GM23338 (cell line): ENCODE data around the gene MCAM. TPM values are rescaled to one million over a fixed set of nuclear protein-coding genes. Genes with fewer than 3 reads are reported as not detected.

Experiments
- ATAC-seq: fragments of 200-7000 bp; cut with Tn5 transposase; 3 replicates; pipeline ENCODE4 v1.9.1; 2020
- DNase-seq: peaks from one replicate; pipeline ENCODE4 v3.0.0-alpha.2; 2015; ENCODE audit warnings: low spot score
- H2AFZ ChIP-seq: fragments of 200-600 bp; sonication (generic); 2 replicates; pipeline ENCODE4 v1.8.0; 2016; ENCODE audit warnings: antibody characterized with exemption, mild to moderate bottlenecking, moderate library complexity
- H3F3A ChIP-seq: fragments of 200-600 bp; sonication (generic); replicated peaks from 2 replicates; pipeline ENCODE4 v1.8.0; 2017; ENCODE audit warnings: antibody characterized with exemption, mixed run types, low read depth
- H3K27ac ChIP-seq: fragments of 200-600 bp; sonication (generic); 2 replicates; pipeline ENCODE4 v1.6.1; 2016; ENCODE audit warnings: low read depth
- H3K27me3 ChIP-seq: fragments of 200-600 bp; sonication (generic); 2 replicates; pipeline ENCODE4 v1.8.0; 2016; ENCODE audit warnings: mild to moderate bottlenecking, mixed run types, moderate library complexity; ENCODE audit not compliant: insufficient read depth
- H3K36me3 ChIP-seq: fragments of 200-600 bp; sonication (generic); 2 replicates; pipeline ENCODE4 v1.8.0; 2016; ENCODE audit warnings: mild to moderate bottlenecking; ENCODE audit not compliant: insufficient read depth
- H3K4me1 ChIP-seq: fragments of 200-600 bp; sonication (generic); 2 replicates; pipeline ENCODE4 v1.8.0; 2016; ENCODE audit warnings: mild to moderate bottlenecking, moderate library complexity; ENCODE audit not compliant: insufficient read depth
- H3K4me2 ChIP-seq: fragments of 200-600 bp; sonication (generic); 2 replicates; pipeline ENCODE4 v1.7.1; 2017; ENCODE audit warnings: mixed run types
- H3K4me3 ChIP-seq: fragments of 200-600 bp; sonication (generic); 2 replicates; pipeline ENCODE4 v1.6.1; 2016; ENCODE audit warnings: mixed run types
- H3K79me2 ChIP-seq: fragments of 200-600 bp; sonication (generic); replicated peaks from 2 replicates; pipeline ENCODE4 v1.8.0; 2017; ENCODE audit warnings: mild to moderate bottlenecking; ENCODE audit not compliant: insufficient read depth
- H3K9me2 ChIP-seq: fragments of 200-600 bp; sonication (generic); 2 replicates; pipeline ENCODE4 v1.8.0; 2017; ENCODE audit not compliant: insufficient read depth
- H4K20me1 ChIP-seq: fragments of 200-600 bp; sonication (generic); replicated peaks from 2 replicates; pipeline ENCODE4 v1.8.0; 2017; ENCODE audit warnings: mild to moderate bottlenecking; ENCODE audit not compliant: insufficient read depth
- H3K27ac Mint-ChIP-seq: 2 replicates; pipeline ENCODE4 v1.8.0; 2020; ENCODE audit warnings: inconsistent platforms, mild to moderate bottlenecking, moderate library complexity, mixed read lengths
- H3K27me3 Mint-ChIP-seq: 3 replicates; pipeline ENCODE4 v1.8.0; 2022; ENCODE audit warnings: low read depth, mild to moderate bottlenecking, moderate library complexity, mixed read lengths, inconsistent platforms; ENCODE audit not compliant: insufficient read depth, poor library complexity
- H3K36me3 Mint-ChIP-seq: 3 replicates; pipeline ENCODE4 v1.8.0; 2021; ENCODE audit warnings: low read depth, mild to moderate bottlenecking, inconsistent platforms, moderate library complexity, mixed read lengths
- H3K4me1 Mint-ChIP-seq: 3 replicates; pipeline ENCODE4 v1.8.0; 2020; ENCODE audit warnings: mild to moderate bottlenecking, inconsistent platforms, mixed read lengths
- H3K4me3 Mint-ChIP-seq: 3 replicates; pipeline ENCODE4 v1.8.0; 2021; ENCODE audit warnings: moderate library complexity, mild to moderate bottlenecking, inconsistent platforms, mixed read lengths
- H3K9me3 Mint-ChIP-seq: 3 replicates; pipeline ENCODE4 v1.8.0; 2020; ENCODE audit warnings: moderate library complexity, mild to moderate bottlenecking, inconsistent platforms, mixed read lengths
- EZH2 ChIP-seq: fragments of 200-600 bp; sonication (generic); IDR thresholded peaks from one replicate; pipeline ENCODE4 v1.8.0; 2017; ENCODE audit warnings: antibody characterized with exemption, mild to moderate bottlenecking, low read depth; ENCODE audit not compliant: unreplicated experiment
- NANOG ChIP-seq: IDR thresholded peaks from 2 replicates; pipeline ENCODE4 v1.6.1; 2016; ENCODE audit warnings: antibody characterized with exemption, borderline replicate concordance
- ZNF114 ChIP-seq: fragments of 250-450 bp; sonication (Bioruptor Pico); IDR thresholded peaks from 2 replicates; pipeline ENCODE4 v1.5.0; 2020; ENCODE audit warnings: mild to moderate bottlenecking, moderate library complexity
- polyA plus RNA-seq: library from polyadenylated mRNA; unstranded; fragments of >200 nt; fragmentation: Nextera tagmentation; extraction: Ambion mirVana; gene quantifications from 2 replicates; pipeline ENCODE4 v1.2.1, GENCODE V29; 2016
- total RNA-seq: library from RNA; depleted of rRNA; stranded (reverse); fragments of >200 nt; shearing (Covaris generic); gene quantifications from 2 replicates; pipeline ENCODE4 v1.2.3, GENCODE V29; 2014
- TF ChIP-seq, protein P1 (sequence below): fragments of 250-450 bp; sonication (Bioruptor Pico); IDR thresholded peaks from 2 replicates; pipeline ENCODE4 v1.5.0; 2020; ENCODE audit warnings: mild to moderate bottlenecking, moderate library complexity
- TF ChIP-seq, protein P2 (sequence below): IDR thresholded peaks from 2 replicates; pipeline ENCODE4 v1.6.1; 2016; ENCODE audit warnings: antibody characterized with exemption
- TF ChIP-seq, protein P3 (sequence below), 2 experiments: fragments of 200-600 bp in 1 of 2; sonication (generic) in 1 of 2; conservative IDR thresholded peaks; 2 replicates each; pipeline versions ENCODE4 v1.5.1 to v1.6.1; 2016 to 2017; ENCODE audit warnings: antibody characterized with exemption in 2 of 2, low read depth in 2 of 2, mild to moderate bottlenecking in 2 of 2, moderate library complexity in 1 of 2

The MCAM gene
- total and polyA plus RNA-seq, 2 experiments from 2014 or later, result 8.9 to 79.5 TPM

DNA sequence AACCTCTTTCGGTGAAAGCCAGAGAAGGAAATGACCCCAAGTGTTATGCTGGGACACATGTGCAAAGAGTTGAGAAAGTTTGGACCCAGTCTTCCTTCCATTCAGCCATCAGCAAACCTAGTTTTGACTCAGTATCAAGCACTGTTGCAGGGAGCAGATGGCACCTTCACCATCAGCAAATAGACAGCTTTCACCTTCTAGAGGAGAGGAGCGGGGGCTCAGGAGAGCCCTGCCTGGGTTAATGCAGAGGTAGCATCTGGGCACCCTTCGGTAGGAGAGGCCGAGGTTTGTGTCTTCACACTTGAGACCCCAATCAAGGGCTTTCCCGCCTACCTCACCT is 45.8 kb upstream of the MCAM start (continued):
- TF ChIP-seq, protein P1, sequence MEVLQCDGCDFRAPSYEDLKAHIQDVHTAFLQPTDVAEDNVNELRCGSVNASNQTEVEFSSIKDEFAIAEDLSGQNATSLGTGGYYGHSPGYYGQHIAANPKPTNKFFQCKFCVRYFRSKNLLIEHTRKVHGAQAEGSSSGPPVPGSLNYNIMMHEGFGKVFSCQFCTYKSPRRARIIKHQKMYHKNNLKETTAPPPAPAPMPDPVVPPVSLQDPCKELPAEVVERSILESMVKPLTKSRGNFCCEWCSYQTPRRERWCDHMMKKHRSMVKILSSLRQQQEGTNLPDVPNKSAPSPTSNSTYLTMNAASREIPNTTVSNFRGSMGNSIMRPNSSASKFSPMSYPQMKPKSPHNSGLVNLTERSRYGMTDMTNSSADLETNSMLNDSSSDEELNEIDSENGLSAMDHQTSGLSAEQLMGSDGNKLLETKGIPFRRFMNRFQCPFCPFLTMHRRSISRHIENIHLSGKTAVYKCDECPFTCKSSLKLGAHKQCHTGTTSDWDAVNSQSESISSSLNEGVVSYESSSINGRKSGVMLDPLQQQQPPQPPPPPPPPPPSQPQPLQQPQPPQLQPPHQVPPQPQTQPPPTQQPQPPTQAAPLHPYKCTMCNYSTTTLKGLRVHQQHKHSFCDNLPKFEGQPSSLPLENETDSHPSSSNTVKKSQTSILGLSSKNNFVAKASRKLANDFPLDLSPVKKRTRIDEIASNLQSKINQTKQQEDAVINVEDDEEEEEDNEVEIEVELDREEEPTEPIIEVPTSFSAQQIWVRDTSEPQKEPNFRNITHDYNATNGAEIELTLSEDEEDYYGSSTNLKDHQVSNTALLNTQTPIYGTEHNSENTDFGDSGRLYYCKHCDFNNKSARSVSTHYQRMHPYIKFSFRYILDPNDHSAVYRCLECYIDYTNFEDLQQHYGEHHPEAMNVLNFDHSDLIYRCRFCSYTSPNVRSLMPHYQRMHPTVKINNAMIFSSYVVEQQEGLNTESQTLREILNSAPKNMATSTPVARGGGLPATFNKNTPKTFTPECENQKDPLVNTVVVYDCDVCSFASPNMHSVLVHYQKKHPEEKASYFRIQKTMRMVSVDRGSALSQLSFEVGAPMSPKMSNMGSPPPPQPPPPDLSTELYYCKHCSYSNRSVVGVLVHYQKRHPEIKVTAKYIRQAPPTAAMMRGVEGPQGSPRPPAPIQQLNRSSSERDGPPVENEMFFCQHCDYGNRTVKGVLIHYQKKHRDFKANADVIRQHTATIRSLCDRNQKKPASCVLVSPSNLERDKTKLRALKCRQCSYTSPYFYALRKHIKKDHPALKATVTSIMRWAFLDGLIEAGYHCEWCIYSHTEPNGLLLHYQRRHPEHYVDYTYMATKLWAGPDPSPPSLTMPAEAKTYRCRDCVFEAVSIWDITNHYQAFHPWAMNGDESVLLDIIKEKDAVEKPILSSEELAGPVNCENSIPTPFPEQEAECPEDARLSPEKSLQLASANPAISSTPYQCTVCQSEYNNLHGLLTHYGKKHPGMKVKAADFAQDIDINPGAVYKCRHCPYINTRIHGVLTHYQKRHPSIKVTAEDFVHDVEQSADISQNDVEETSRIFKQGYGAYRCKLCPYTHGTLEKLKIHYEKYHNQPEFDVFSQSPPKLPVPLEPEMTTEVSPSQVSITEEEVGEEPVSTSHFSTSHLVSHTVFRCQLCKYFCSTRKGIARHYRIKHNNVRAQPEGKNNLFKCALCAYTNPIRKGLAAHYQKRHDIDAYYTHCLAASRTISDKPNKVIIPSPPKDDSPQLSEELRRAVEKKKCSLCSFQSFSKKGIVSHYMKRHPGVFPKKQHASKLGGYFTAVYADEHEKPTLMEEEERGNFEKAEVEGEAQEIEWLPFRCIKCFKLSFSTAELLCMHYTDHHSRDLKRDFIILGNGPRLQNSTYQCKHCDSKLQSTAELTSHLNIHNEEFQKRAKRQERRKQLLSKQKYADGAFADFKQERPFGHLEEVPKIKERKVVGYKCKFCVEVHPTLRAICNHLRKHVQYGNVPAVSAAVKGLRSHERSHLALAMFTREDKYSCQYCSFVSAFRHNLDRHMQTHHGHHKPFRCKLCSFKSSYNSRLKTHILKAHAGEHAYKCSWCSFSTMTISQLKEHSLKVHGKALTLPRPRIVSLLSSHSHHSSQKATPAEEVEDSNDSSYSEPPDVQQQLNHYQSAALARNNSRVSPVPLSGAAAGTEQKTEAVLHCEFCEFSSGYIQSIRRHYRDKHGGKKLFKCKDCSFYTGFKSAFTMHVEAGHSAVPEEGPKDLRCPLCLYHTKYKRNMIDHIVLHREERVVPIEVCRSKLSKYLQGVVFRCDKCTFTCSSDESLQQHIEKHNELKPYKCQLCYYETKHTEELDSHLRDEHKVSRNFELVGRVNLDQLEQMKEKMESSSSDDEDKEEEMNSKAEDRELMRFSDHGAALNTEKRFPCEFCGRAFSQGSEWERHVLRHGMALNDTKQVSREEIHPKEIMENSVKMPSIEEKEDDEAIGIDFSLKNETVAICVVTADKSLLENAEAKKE (CRISPR knock-in tag), result no peak

DNA sequence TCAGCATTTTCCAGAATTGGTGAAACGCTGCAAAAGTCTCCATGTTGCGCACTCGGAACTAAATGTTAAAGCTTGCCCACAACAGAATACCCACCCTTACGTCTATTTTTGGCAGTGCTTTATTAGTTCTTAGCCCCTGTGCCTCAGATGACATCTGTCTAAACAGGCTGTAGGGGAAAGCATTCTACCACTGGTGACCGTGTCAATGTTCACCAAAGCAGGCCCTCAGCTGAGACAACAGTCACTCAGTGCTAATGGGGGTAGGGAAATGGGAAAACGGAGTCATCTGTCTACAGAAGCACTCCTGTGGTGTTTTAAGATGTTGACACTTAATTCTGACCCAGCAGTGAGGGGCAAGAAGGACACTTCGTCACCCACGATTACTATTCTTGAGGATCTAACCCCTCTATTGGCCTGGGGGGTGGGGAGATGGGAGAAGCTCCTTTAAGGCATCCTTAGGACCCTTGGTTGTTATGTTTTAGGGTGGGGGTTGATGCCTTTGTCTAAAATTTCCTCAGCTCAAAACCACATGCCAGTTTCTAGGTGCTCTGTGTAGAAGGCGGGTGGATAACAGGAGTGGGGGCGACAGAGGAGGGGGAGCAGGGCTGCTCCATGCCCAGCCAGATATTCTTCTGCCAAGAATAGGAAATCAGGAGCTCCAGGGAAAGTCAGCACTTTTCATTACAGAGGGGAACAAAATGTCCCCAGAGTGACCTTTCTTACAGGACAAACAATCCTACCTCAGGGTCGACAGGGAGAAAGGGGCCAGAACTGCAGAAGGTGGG is 45.2 kb upstream of the MCAM start:
- no peak for ATAC-seq
- H3K79me2 ChIP-seq, result no peaks in the 10 kb centered on the region
- peaks cover 4% of the 10 kb centered on the region; the same call in 1 of the 2 replicates for H4K20me1 ChIP-seq
- no peaks in the 10 kb centered on the region for H3K9me2 ChIP-seq
- Mint-ChIP-seq H3K9me3 (peaks cover 2% of the 10 kb centered on the region; the same call in 1 of the 3 replicates), H3K27ac (no peak overlapping the region), H3K4me3 (peak overlapping the region; percentile 46), H3K36me3 (peaks cover 19% of the 10 kb centered on the region), H3K27me3 (peaks cover 36% of the 10 kb centered on the region), H3K4me1 (peaks cover 46% of the 10 kb centered on the region)
- H2AFZ ChIP-seq, result no peak overlapping the region
- peaks cover 3% of the 10 kb centered on the region; the same call in 1 of the 2 replicates for H3F3A ChIP-seq
- no peaks in the 10 kb centered on the region for H3K36me3 ChIP-seq
- H3K4me3 ChIP-seq, result no peak overlapping the region
- peak overlapping the region; percentile 69 for H3K4me2 ChIP-seq
- DNase-seq, result no peak
- H3K4me1 ChIP-seq, result peaks cover 38% of the 10 kb centered on the region
- peaks cover 56% of the 10 kb centered on the region for H3K27me3 ChIP-seq
- no peak overlapping the region for H3K27ac ChIP-seq
- TF ChIP-seq, protein P2, sequence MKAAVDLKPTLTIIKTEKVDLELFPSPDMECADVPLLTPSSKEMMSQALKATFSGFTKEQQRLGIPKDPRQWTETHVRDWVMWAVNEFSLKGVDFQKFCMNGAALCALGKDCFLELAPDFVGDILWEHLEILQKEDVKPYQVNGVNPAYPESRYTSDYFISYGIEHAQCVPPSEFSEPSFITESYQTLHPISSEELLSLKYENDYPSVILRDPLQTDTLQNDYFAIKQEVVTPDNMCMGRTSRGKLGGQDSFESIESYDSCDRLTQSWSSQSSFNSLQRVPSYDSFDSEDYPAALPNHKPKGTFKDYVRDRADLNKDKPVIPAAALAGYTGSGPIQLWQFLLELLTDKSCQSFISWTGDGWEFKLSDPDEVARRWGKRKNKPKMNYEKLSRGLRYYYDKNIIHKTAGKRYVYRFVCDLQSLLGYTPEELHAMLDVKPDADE, result no peak
- TF ChIP-seq EZH2, result no peak
- TF ChIP-seq, protein P3, sequence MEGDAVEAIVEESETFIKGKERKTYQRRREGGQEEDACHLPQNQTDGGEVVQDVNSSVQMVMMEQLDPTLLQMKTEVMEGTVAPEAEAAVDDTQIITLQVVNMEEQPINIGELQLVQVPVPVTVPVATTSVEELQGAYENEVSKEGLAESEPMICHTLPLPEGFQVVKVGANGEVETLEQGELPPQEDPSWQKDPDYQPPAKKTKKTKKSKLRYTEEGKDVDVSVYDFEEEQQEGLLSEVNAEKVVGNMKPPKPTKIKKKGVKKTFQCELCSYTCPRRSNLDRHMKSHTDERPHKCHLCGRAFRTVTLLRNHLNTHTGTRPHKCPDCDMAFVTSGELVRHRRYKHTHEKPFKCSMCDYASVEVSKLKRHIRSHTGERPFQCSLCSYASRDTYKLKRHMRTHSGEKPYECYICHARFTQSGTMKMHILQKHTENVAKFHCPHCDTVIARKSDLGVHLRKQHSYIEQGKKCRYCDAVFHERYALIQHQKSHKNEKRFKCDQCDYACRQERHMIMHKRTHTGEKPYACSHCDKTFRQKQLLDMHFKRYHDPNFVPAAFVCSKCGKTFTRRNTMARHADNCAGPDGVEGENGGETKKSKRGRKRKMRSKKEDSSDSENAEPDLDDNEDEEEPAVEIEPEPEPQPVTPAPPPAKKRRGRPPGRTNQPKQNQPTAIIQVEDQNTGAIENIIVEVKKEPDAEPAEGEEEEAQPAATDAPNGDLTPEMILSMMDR (conservative IDR thresholded peaks at IDR 0.05; ENCODE audit: low read depth in 2 of 2), result no peak
- TF ChIP-seq NANOG, result no peak
- TF ChIP-seq ZNF114, result no peak
